Liver (tissue), 3 donors: Measurements from ENCODE around the gene DPP6.

Experiments used
- JUND ChIP-seq, 2 donors: IDR thresholded peaks; 2 replicates each; pipeline ENCODE4 v1.6.1; 2016; ENCODE audit warnings: antibody characterized with exemption in 2 of 2
- TAF1 ChIP-seq: conservative IDR thresholded peaks from 2 replicates; pipeline ENCODE4 v1.6.1; 2016; ENCODE audit warnings: antibody characterized with exemption, mild to moderate bottlenecking
- TF ChIP-seq, protein P1 (sequence below): fragments of 150-350 bp; IDR thresholded peaks from 2 replicates; pipeline ENCODE4 v1.5.1; 2017; ENCODE audit warnings: improper control_type of control experiment, low read depth, low read length; ENCODE audit not compliant: missing input control
- donor health status: healthy.
- donor health status: healthy.

DNA sequence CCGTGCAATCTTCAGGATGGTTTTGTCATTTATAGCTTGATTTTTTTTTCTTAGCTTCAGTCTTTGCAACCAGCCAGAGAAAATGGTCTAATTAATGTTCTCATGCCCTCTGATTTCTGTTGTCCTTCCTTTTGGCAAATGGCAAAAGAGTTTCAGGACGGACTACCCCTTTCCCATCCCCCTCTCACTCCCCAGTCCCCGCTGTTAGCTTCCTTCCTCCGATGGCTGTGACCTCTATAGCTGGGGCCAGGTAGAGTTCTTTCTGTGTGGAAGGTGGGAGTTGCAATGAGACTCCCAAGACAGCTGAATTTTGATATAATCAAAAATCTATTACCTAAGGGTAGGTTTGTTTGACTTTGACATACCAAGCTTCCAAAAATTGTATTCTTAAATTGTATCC is 588.7 kb downstream of the DPP6 start:
- TF ChIP-seq, protein P1, sequence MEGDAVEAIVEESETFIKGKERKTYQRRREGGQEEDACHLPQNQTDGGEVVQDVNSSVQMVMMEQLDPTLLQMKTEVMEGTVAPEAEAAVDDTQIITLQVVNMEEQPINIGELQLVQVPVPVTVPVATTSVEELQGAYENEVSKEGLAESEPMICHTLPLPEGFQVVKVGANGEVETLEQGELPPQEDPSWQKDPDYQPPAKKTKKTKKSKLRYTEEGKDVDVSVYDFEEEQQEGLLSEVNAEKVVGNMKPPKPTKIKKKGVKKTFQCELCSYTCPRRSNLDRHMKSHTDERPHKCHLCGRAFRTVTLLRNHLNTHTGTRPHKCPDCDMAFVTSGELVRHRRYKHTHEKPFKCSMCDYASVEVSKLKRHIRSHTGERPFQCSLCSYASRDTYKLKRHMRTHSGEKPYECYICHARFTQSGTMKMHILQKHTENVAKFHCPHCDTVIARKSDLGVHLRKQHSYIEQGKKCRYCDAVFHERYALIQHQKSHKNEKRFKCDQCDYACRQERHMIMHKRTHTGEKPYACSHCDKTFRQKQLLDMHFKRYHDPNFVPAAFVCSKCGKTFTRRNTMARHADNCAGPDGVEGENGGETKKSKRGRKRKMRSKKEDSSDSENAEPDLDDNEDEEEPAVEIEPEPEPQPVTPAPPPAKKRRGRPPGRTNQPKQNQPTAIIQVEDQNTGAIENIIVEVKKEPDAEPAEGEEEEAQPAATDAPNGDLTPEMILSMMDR, result no peak
- no peak for TF ChIP-seq TAF1
- TF ChIP-seq JUND (IDR thresholded peaks at IDR 0.05), result no peak
